ENCODE data around the gene ACOX2. TPM values are rescaled to one million over a fixed set of nuclear protein-coding genes. Genes with fewer than 3 reads are reported as not detected.

The ACOX2 gene
- total and polyA plus RNA-seq, 4 donors: 5.3 to 24.4 (median 11.6) TPM

DNA sequence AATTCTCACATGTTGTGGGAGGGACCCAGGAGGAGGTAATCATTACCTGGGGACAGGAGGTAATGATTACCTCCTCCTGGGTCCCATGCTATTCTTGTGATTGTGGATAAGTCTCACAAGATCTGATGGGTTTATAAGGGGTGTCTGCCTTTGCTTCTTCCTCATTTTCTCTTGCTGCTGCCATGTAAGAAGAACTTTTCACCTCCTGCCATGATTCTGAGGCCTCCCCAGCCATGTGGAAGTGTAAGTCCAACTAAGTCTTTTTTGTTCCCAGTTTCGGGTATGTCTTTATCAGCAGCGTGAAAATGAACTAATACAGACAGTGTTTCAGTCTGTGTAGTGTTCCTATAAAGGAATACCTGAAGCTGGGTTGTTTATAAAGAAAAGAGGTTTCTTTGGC, 58.2 kb downstream of the ACOX2 start:
- WGBS, 2 donors: 76 to 88% methylated on average over 2 of the region's 2 CpGs
- H3K4me3 ChIP-seq: no peak overlapping the region
- H3K27ac ChIP-seq (ENCODE audit: low read depth in 1 of 2, low read length in 1 of 2): no peak overlapping the region

DNA sequence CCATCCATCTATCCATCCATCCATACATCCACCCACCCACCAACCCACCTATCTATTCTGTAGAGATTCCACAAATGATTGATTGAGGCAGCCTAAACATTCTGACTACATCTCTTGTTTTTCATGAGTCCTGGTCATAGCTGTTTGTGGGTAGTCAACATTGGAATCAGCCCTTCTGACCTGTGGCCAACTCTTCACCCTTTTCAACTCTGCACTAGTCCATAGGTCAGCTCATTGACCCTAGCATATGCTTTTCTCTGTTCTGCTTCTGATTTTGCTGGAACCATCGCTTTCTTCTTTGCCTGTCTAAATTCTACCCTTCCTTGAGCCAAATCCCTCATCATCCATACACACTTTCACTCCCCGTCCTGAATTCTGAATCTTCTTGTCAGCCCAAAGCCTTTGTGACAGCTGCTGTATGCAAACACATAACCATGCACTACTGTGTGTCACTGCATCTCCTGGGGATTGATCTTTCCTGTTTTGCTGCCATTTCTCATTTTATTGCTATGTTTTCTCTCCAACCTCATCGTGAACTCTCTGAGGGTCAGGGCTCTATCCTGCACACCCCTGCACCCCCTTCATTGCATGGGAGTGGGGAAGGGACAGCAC, 61.9 kb downstream of the ACOX2 start:
- Histone ChIP-seq H3K27me3 (ENCODE audit: control insufficient read depth in 3 of 3, insufficient read depth in 3 of 3, low read length in 2 of 3) (no peaks in the 10 kb centered on the region), H3K9me3 (ENCODE audit: control insufficient read depth in 4 of 4, insufficient read depth in 3 of 4, low read length in 3 of 4) (no peaks in the 10 kb centered on the region), H3K36me3 (ENCODE audit: control insufficient read depth in 4 of 4, insufficient read depth in 4 of 4, low read length in 4 of 4) (no peaks in the 10 kb centered on the region), H3K4me1 (ENCODE audit: control insufficient read depth in 5 of 5, insufficient read depth in 5 of 5, low read length in 5 of 5) (peaks cover 0 to 6% (median 0%) of the 10 kb centered on the region in 5 donors), H3K27ac (ENCODE audit: low read depth in 1 of 2, low read length in 1 of 2) (no peak overlapping the region), H3K4me3 (no peak overlapping the region), H3K9ac (ENCODE audit: insufficient read depth in 1 of 2, low read length in 2 of 2) (no peak overlapping the region)
- 75 to 81% methylated on average over 3 of the region's 3 CpGs for WGBS, 2 donors
- ATAC-seq (ENCODE audit: insufficient read depth, low FRiP score) (no peak), DNase-seq (no peak)
- TF ChIP-seq, protein P1, sequence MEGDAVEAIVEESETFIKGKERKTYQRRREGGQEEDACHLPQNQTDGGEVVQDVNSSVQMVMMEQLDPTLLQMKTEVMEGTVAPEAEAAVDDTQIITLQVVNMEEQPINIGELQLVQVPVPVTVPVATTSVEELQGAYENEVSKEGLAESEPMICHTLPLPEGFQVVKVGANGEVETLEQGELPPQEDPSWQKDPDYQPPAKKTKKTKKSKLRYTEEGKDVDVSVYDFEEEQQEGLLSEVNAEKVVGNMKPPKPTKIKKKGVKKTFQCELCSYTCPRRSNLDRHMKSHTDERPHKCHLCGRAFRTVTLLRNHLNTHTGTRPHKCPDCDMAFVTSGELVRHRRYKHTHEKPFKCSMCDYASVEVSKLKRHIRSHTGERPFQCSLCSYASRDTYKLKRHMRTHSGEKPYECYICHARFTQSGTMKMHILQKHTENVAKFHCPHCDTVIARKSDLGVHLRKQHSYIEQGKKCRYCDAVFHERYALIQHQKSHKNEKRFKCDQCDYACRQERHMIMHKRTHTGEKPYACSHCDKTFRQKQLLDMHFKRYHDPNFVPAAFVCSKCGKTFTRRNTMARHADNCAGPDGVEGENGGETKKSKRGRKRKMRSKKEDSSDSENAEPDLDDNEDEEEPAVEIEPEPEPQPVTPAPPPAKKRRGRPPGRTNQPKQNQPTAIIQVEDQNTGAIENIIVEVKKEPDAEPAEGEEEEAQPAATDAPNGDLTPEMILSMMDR (IDR thresholded peaks at IDR 0.05; ENCODE audit: control extremely low read depth, extremely low read depth): no peak

More for the DNA sequence above, 58.2 kb downstream of the ACOX2 start:
- Histone ChIP-seq H3K9me3 (ENCODE audit: control insufficient read depth in 4 of 4, insufficient read depth in 3 of 4, low read length in 3 of 4) (no peaks in the 10 kb centered on the region), H3K36me3 (ENCODE audit: control insufficient read depth in 4 of 4, insufficient read depth in 4 of 4, low read length in 4 of 4) (no peaks in the 10 kb centered on the region), H3K9ac (ENCODE audit: insufficient read depth in 1 of 2, low read length in 2 of 2) (no peak overlapping the region), H3K4me1 (ENCODE audit: control insufficient read depth in 5 of 5, insufficient read depth in 5 of 5, low read length in 5 of 5) (no peaks in the 10 kb centered on the region), H3K27me3 (ENCODE audit: control insufficient read depth in 3 of 3, insufficient read depth in 3 of 3, low read length in 2 of 3) (no peaks in the 10 kb centered on the region)
- DNase-seq: no peak
- no peak for ATAC-seq (ENCODE audit: insufficient read depth, low FRiP score)
- TF ChIP-seq, protein P1 (IDR thresholded peaks at IDR 0.05; ENCODE audit: control extremely low read depth, extremely low read depth): no peak

DNA sequence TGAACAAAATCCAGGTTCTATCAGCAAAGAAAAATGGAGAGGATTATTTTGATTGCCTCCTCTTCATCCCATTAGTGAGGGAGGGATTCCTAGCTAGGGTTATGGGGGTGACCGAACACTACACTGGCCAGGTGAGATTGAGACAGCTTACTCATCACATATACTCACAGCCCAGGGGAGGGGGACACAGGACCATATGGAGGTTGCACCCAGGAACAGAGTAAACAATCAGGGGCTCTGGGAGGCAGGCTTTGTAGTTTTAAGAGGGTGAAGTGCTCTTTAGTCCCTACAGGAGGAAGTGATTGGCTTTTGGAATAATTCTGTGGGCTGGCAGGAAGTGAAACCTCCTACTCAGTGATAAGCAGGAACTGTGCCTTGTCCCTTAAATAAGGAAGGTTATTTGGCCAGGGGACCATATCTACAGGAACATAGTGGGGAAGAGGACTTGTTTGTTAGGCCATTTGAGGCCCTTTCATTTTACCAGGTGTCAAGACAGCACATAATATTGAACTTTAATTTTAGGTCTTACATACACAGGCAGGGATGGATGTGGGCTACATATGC, 62.6 kb downstream of the ACOX2 start:
- Histone ChIP-seq H3K27me3 (ENCODE audit: control insufficient read depth in 3 of 3, insufficient read depth in 3 of 3, low read length in 2 of 3) (no peaks in the 10 kb centered on the region), H3K9ac (ENCODE audit: insufficient read depth in 1 of 2, low read length in 2 of 2) (no peak overlapping the region), H3K9me3 (ENCODE audit: control insufficient read depth in 4 of 4, insufficient read depth in 3 of 4, low read length in 3 of 4) (no peaks in the 10 kb centered on the region), H3K4me3 (no peak overlapping the region), H3K4me1 (ENCODE audit: control insufficient read depth in 5 of 5, insufficient read depth in 5 of 5, low read length in 5 of 5) (peaks cover 0 to 6% (median 0%) of the 10 kb centered on the region in 5 donors), H3K36me3 (ENCODE audit: control insufficient read depth in 4 of 4, insufficient read depth in 4 of 4, low read length in 4 of 4) (no peaks in the 10 kb centered on the region), H3K27ac (ENCODE audit: low read depth in 1 of 2, low read length in 1 of 2) (no peak overlapping the region)
- TF ChIP-seq, protein P1 (IDR thresholded peaks at IDR 0.05; ENCODE audit: control extremely low read depth, extremely low read depth): no peak
- DNase-seq (no peak), ATAC-seq (ENCODE audit: insufficient read depth, low FRiP score) (no peak)
- 80 to 94% methylated on average over 1 of the region's 1 CpG for WGBS, 2 donors
